NB4 (cell line): ENCODE data around the gene ZNHIT1.
"Not testable (repeated sequence)": the region's sequence is repeated elsewhere in the genome, so short reads cannot be mapped to it uniquely, and the experiment has no call there.

ENCODE experiments used
- DNase-seq: peaks from one replicate; pipeline ENCODE4 v3.0.0; 2010; ENCODE audit warnings: low read depth
- H3K4me3 ChIP-seq: one replicate; pipeline ENCODE4 v1.5.1; 2011; ENCODE audit warnings: mild to moderate bottlenecking, low read depth, low read length, moderate library complexity
- MAX ChIP-seq: IDR thresholded peaks from 2 replicates; pipeline ENCODE4 v1.6.1; 2011; ENCODE audit warnings: low read depth, low read length
- MYC ChIP-seq: IDR thresholded peaks from 2 replicates; pipeline ENCODE4 v1.6.1; 2011; ENCODE audit warnings: low read depth, low read length
- POLR2A ChIP-seq: IDR thresholded peaks from 2 replicates; pipeline ENCODE4 v1.6.1; 2011; ENCODE audit warnings: mild to moderate bottlenecking; ENCODE audit not compliant: insufficient read length; ENCODE audit errors: extremely low read depth
- TF ChIP-seq, protein P1 (sequence below): IDR thresholded peaks from one replicate; pipeline ENCODE4 v1.5.1; 2012; ENCODE audit warnings: low read depth, low read length

Gene ZNHIT1

DNA sequence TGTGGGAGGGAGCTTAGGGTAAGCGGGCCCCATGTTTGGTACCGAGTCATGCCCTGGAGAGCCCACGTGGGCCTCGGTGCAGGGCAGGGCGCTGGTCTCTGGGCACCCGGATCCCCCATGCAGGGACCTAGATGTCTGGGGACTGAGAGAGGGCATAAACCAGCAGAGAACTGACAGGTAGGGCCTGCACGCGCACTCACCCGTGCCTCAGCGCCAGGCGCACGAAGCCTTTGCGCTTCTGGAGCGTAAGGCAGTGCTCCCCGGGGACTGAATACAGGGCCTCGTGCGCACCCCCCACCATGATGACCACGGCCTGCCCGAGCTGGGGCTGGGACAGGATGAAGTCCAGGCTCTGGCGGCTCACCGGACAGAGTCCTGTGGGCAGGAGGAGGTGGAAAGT lies 20.0 kb upstream of the ZNHIT1 start:
- TF ChIP-seq POLR2A (no peak), MYC (no peak), MAX (no peak)
- TF ChIP-seq, protein P1, sequence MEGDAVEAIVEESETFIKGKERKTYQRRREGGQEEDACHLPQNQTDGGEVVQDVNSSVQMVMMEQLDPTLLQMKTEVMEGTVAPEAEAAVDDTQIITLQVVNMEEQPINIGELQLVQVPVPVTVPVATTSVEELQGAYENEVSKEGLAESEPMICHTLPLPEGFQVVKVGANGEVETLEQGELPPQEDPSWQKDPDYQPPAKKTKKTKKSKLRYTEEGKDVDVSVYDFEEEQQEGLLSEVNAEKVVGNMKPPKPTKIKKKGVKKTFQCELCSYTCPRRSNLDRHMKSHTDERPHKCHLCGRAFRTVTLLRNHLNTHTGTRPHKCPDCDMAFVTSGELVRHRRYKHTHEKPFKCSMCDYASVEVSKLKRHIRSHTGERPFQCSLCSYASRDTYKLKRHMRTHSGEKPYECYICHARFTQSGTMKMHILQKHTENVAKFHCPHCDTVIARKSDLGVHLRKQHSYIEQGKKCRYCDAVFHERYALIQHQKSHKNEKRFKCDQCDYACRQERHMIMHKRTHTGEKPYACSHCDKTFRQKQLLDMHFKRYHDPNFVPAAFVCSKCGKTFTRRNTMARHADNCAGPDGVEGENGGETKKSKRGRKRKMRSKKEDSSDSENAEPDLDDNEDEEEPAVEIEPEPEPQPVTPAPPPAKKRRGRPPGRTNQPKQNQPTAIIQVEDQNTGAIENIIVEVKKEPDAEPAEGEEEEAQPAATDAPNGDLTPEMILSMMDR, result no peak
- H3K4me3 ChIP-seq, result no peak overlapping the region
- DNase-seq, result no peak

- H3K4me3 ChIP-seq, result no peak overlapping the region
- TF ChIP-seq, protein P1, result no peak
- TF ChIP-seq MYC (no peak), POLR2A (no peak), MAX (no peak)
- DNase-seq, result no peak
These were observed 19.5 kb upstream of the ZNHIT1 start for GRCh38 chr7:101198476-101198875.

- H3K4me3 ChIP-seq, DNase-seq: not testable (repeated sequence)
These were observed 18.4 kb upstream of the ZNHIT1 start for GRCh38 chr7:101199522-101199921.

- no peak overlapping the region for H3K4me3 ChIP-seq
- no peak for TF ChIP-seq MAX
- TF ChIP-seq, protein P1, result no peak
- TF ChIP-seq POLR2A, result no peak
- no peak for TF ChIP-seq MYC
- DNase-seq, result no peak
These were observed 17.5 kb upstream of the ZNHIT1 start for GRCh38 chr7:101200504-101200861.

GRCh38 chr7:101200862-101201599 lies 16.9 kb upstream of the ZNHIT1 start, which contains the start of gene MOGAT3:
Gene MOGAT3 (minus strand): TSS chr7:101201036. CDS start chr7:101200854, 182 bp downstream.
- TF ChIP-seq MAX (no peak), MYC (no peak), POLR2A (no peak)
- TF ChIP-seq, protein P1, result no peak
- H3K4me3 ChIP-seq, result no peak within 1 kb of the TSS
- no peak for DNase-seq

DNA sequence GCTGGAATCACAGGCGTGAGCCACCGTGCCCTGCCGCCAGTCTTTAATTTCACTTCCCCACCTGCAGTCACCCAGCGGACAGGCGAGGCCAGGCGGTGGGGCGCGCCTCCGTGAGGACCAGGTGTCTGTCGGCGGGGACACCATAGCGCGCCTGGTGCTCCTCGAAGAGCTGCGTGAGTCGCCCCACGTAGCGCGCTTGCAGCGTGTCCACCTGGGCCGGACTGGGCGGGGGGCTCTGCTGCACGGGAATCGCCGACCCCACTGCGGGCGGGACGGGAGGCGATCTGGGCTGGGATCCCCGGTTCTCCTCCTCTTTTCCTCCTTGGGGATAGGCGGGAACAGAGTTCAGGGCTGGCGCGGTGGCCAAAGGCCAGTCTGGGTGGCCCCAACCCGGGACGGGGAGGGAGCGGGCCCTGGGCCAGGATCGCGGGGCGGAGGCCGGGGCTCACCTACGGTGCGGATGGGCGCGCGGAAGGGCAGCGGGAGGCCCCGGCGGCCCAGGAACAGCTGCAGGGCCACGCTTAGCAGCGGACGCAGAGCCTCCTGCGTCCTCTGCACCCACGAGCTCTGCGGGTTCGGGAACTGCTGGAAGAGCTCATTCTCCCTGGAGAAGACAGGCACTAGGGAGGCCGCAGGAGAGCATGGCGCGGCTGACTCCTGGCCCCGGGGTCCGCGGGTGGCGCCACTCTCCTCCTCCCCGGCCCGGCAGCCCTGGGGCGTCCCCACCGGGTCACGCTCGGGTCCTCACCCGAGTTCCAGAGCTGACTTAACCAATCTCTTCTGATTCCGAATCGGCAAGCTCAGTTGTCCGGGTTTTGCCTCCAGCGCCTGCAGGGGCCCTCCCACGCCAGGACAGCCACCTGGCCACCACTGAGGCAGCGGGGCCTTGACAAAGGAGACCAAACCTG lies 16.0 kb upstream of the ZNHIT1 start:
- no peak for TF ChIP-seq POLR2A
- no peak for TF ChIP-seq MAX
- TF ChIP-seq, protein P1, result no peak
- no peak for TF ChIP-seq MYC
- DNase-seq, result no peak
- H3K4me3 ChIP-seq, result no peak overlapping the region
